ENCODE measurements around the gene BCLAF1. TPM values are rescaled to one million over a fixed set of nuclear protein-coding genes. Genes with fewer than 3 reads are reported as not detected.

The BCLAF1 gene
- total and polyA plus RNA-seq, 9 of the 15 experiments (the other 6 are each of a cell fraction or from before 2014, with no cell fraction given) = 65.4 to 286 (median 165) TPM

DNA sequence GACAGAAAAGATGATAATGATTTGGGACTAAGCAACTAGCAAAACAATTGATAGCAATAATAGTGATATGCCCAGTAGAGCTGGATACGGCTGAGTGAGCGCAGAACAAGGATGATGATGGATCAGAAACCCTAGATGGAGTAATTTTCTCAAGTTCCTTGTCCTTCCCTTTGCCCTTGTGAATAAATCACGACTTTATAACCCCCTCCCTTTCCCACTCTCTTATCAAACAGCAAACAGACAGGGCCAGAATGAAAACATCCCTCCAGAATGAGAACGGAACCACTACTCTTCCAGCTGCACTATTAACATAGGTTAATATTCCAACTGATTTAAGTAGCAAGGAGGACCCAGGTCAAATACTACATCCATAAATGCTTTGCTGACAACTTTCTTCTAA, 38.3 kb downstream of the BCLAF1 start (continued):
- TF ChIP-seq, protein P1, sequence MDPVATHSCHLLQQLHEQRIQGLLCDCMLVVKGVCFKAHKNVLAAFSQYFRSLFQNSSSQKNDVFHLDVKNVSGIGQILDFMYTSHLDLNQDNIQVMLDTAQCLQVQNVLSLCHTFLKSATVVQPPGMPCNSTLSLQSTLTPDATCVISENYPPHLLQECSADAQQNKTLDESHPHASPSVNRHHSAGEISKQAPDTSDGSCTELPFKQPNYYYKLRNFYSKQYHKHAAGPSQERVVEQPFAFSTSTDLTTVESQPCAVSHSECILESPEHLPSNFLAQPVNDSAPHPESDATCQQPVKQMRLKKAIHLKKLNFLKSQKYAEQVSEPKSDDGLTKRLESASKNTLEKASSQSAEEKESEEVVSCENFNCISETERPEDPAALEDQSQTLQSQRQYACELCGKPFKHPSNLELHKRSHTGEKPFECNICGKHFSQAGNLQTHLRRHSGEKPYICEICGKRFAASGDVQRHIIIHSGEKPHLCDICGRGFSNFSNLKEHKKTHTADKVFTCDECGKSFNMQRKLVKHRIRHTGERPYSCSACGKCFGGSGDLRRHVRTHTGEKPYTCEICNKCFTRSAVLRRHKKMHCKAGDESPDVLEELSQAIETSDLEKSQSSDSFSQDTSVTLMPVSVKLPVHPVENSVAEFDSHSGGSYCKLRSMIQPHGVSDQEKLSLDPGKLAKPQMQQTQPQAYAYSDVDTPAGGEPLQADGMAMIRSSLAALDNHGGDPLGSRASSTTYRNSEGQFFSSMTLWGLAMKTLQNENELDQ (CRISPR knock-in tag; IDR thresholded peaks at IDR 0.05; ENCODE audit: borderline replicate concordance) = no peak
- no peak for TF ChIP-seq KAT8 (IDR thresholded peaks at IDR 0.05; ENCODE audit: low read depth)
- no peak for TF ChIP-seq FOS (IDR thresholded peaks at IDR 0.05; ENCODE audit: extremely low read depth, insufficient read length)
- TF ChIP-seq PRMT5 (CRISPR knock-in tag; IDR thresholded peaks at IDR 0.05) = no peak
- peak; percentile 88 for TF ChIP-seq TEAD4 (IDR thresholded peaks at IDR 0.05; ENCODE audit: low read length)
- TF ChIP-seq TEAD4 (CRISPR knock-in tag; IDR thresholded peaks at IDR 0.05; ENCODE audit: borderline replicate concordance) = no peak
- TF ChIP-seq RUNX1 (IDR thresholded peaks at IDR 0.05; ENCODE audit: low read depth) = no peak
- TF ChIP-seq TAL1 (IDR thresholded peaks at IDR 0.05) = peak; percentile 86
- peak; percentile 75 for TF ChIP-seq MTA2 (IDR thresholded peaks at IDR 0.05; ENCODE audit: low read depth)
- no peak for TF ChIP-seq PML (IDR thresholded peaks at IDR 0.05; ENCODE audit: low read length)
- TF ChIP-seq ZBTB7A (IDR thresholded peaks at IDR 0.05; ENCODE audit: borderline replicate concordance, control insufficient read depth, low read depth, low read length) = no peak
- peak; percentile 99 for TF ChIP-seq ESRRA (IDR thresholded peaks at IDR 0.05; ENCODE audit: borderline replicate concordance, low read depth)
- TF ChIP-seq, protein P2, sequence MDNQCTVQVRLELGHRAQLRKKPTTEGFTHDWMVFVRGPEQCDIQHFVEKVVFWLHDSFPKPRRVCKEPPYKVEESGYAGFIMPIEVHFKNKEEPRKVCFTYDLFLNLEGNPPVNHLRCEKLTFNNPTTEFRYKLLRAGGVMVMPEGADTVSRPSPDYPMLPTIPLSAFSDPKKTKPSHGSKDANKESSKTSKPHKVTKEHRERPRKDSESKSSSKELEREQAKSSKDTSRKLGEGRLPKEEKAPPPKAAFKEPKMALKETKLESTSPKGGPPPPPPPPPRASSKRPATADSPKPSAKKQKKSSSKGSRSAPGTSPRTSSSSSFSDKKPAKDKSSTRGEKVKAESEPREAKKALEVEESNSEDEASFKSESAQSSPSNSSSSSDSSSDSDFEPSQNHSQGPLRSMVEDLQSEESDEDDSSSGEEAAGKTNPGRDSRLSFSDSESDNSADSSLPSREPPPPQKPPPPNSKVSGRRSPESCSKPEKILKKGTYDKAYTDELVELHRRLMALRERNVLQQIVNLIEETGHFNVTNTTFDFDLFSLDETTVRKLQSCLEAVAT (IDR thresholded peaks at IDR 0.05) = peak in 1 of 2 experiments; percentile 39; a peak in 1 of 4 replicates
- TF ChIP-seq, protein P3, sequence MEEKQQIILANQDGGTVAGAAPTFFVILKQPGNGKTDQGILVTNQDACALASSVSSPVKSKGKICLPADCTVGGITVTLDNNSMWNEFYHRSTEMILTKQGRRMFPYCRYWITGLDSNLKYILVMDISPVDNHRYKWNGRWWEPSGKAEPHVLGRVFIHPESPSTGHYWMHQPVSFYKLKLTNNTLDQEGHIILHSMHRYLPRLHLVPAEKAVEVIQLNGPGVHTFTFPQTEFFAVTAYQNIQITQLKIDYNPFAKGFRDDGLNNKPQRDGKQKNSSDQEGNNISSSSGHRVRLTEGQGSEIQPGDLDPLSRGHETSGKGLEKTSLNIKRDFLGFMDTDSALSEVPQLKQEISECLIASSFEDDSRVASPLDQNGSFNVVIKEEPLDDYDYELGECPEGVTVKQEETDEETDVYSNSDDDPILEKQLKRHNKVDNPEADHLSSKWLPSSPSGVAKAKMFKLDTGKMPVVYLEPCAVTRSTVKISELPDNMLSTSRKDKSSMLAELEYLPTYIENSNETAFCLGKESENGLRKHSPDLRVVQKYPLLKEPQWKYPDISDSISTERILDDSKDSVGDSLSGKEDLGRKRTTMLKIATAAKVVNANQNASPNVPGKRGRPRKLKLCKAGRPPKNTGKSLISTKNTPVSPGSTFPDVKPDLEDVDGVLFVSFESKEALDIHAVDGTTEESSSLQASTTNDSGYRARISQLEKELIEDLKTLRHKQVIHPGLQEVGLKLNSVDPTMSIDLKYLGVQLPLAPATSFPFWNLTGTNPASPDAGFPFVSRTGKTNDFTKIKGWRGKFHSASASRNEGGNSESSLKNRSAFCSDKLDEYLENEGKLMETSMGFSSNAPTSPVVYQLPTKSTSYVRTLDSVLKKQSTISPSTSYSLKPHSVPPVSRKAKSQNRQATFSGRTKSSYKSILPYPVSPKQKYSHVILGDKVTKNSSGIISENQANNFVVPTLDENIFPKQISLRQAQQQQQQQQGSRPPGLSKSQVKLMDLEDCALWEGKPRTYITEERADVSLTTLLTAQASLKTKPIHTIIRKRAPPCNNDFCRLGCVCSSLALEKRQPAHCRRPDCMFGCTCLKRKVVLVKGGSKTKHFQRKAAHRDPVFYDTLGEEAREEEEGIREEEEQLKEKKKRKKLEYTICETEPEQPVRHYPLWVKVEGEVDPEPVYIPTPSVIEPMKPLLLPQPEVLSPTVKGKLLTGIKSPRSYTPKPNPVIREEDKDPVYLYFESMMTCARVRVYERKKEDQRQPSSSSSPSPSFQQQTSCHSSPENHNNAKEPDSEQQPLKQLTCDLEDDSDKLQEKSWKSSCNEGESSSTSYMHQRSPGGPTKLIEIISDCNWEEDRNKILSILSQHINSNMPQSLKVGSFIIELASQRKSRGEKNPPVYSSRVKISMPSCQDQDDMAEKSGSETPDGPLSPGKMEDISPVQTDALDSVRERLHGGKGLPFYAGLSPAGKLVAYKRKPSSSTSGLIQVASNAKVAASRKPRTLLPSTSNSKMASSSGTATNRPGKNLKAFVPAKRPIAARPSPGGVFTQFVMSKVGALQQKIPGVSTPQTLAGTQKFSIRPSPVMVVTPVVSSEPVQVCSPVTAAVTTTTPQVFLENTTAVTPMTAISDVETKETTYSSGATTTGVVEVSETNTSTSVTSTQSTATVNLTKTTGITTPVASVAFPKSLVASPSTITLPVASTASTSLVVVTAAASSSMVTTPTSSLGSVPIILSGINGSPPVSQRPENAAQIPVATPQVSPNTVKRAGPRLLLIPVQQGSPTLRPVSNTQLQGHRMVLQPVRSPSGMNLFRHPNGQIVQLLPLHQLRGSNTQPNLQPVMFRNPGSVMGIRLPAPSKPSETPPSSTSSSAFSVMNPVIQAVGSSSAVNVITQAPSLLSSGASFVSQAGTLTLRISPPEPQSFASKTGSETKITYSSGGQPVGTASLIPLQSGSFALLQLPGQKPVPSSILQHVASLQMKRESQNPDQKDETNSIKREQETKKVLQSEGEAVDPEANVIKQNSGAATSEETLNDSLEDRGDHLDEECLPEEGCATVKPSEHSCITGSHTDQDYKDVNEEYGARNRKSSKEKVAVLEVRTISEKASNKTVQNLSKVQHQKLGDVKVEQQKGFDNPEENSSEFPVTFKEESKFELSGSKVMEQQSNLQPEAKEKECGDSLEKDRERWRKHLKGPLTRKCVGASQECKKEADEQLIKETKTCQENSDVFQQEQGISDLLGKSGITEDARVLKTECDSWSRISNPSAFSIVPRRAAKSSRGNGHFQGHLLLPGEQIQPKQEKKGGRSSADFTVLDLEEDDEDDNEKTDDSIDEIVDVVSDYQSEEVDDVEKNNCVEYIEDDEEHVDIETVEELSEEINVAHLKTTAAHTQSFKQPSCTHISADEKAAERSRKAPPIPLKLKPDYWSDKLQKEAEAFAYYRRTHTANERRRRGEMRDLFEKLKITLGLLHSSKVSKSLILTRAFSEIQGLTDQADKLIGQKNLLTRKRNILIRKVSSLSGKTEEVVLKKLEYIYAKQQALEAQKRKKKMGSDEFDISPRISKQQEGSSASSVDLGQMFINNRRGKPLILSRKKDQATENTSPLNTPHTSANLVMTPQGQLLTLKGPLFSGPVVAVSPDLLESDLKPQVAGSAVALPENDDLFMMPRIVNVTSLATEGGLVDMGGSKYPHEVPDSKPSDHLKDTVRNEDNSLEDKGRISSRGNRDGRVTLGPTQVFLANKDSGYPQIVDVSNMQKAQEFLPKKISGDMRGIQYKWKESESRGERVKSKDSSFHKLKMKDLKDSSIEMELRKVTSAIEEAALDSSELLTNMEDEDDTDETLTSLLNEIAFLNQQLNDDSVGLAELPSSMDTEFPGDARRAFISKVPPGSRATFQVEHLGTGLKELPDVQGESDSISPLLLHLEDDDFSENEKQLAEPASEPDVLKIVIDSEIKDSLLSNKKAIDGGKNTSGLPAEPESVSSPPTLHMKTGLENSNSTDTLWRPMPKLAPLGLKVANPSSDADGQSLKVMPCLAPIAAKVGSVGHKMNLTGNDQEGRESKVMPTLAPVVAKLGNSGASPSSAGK (IDR thresholded peaks at IDR 0.05) = no peak
